Gastroesophageal sphincter (tissue), 4 donors: ENCODE data around the gene RASSF6. TPM values are rescaled to one million over a fixed set of nuclear protein-coding genes. Genes with fewer than 3 reads are reported as not detected.

Experiments used
- ATAC-seq: fragments of 150-250 bp; one replicate; pipeline ENCODE4 v1.9.1; 2016; ENCODE audit warnings: mild to moderate bottlenecking, moderate library complexity
- H3K27ac ChIP-seq, 4 donors: fragments of 200-600 bp; sonication (generic) in 3 of 4; 1 replicate in 3 of 4; 2 replicates in 1 of 4; pipeline ENCODE4 v1.5.1; 2016 to 2019
- H3K27me3 ChIP-seq: fragments of 200-600 bp; sonication (generic); one replicate; pipeline ENCODE4 v1.5.1; 2019
- H3K36me3 ChIP-seq, 2 donors: fragments of 200-600 bp; sonication (generic); one replicate each; pipeline ENCODE4 v1.5.1; 2019; ENCODE audit warnings: control low read depth in 1 of 2
- H3K4me1 ChIP-seq, 3 donors: fragments of 200-600 bp; sonication (generic); 1 replicate in 2 of 3; 2 replicates in 1 of 3; pipeline ENCODE4 v1.5.1; 2016 to 2019; ENCODE audit warnings: control low read depth in 2 of 3
- H3K4me3 ChIP-seq, 2 donors: fragments of 200-600 bp; sonication (generic); one replicate each; pipeline ENCODE4 v1.5.1; 2019; ENCODE audit warnings: mild to moderate bottlenecking in 1 of 2, moderate library complexity in 1 of 2
- H3K9me3 ChIP-seq, 3 donors: fragments of 200-600 bp; sonication (generic); one replicate each; pipeline ENCODE4 v1.5.1; 2017 to 2019; ENCODE audit warnings: control low read depth in 2 of 3
- CTCF ChIP-seq, 4 experiments: fragments of 200-600 bp in 2 of 4; fragments of 450-650 bp in 2 of 4; sonication (generic) in 1 of 4; IDR thresholded peaks; one replicate each; pipeline ENCODE4 v1.5.1; 2017 to 2019; ENCODE audit warnings: antibody characterized with exemption in 4 of 4, mild to moderate bottlenecking in 2 of 4, moderate library complexity in 2 of 4
- EP300 ChIP-seq: sonication (generic); formaldehyde crosslinking; IDR thresholded peaks from one replicate; pipeline ENCODE4 v1.6.1; 2017; ENCODE audit warnings: antibody characterized with exemption, mild to moderate bottlenecking
- POLR2A ChIP-seq, 2 donors: fragments of 450-650 bp; IDR thresholded peaks; one replicate each; pipeline ENCODE4 v1.6.1; 2017; ENCODE audit warnings: antibody characterized with exemption in 2 of 2, mild to moderate bottlenecking in 2 of 2, moderate library complexity in 1 of 2
- POLR2AphosphoS5 ChIP-seq: sonication (generic); formaldehyde crosslinking; IDR thresholded peaks from one replicate; pipeline ENCODE4 v1.6.1; 2017; ENCODE audit warnings: antibody characterized with exemption
- WGBS, 2 donors: methylation state at CpG; one replicate each; pipeline ENCODE4 v1.1.5; 2018; ENCODE audit warnings: low coverage in 1 of 2; 5-methylcytosine and 5-hydroxymethylcytosine counted together
- small RNA-seq, 4 donors: library from RNA; depleted of rRNA; stranded (forward); fragments of <200 nt; gene quantifications; one replicate each; pipeline ENCODE3, GENCODE V24; 2016
- total RNA-seq, 4 donors: library from RNA; depleted of rRNA; stranded (reverse); fragments of >200 nt; gene quantifications; one replicate each; pipeline ENCODE4 v1.1.0, GENCODE V29; 2016

Gene RASSF6
- total RNA-seq, 4 donors from 2014 or later: 0.15 to 3.8 (median 0.50) TPM

DNA sequence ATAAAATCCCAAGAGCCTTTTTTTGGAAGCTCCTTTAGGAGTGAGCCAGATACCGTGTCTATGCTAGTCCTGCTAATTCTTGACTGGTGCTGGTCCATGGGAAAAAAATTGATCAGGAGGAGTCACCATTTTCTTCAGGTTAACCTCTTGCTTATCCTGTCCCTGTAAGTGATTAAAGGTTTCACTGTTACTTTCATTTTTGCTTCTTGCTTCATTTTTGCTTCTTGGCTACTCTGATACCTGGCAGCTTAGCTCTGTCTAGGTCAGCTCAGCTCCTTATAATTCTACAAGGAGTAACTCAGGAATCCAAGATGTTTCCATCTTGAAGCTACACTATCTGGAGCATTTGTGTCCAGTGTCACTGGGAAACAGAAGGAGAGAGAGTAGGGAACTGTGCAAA is 93.0 kb downstream of the RASSF6 start:
- no peaks in the 10 kb centered on the region for H3K36me3 ChIP-seq
- no peaks in the 10 kb centered on the region for H3K9me3 ChIP-seq
- no peak for ATAC-seq
- H3K4me1 ChIP-seq: no peaks in the 10 kb centered on the region
- TF ChIP-seq POLR2AphosphoS5 (no peak), POLR2A (IDR thresholded peaks at IDR 0.05) (no peak), CTCF (IDR thresholded peaks at IDR 0.05) (no peak), EP300 (no peak)
- no peaks in the 10 kb centered on the region for H3K27me3 ChIP-seq
- H3K4me3 ChIP-seq: no peak overlapping the region
- 77 to 100% methylated on average over 1 of the region's 1 CpG for WGBS, 2 donors
- H3K27ac ChIP-seq: no peak overlapping the region

- TF ChIP-seq EP300 (no peak), POLR2A (IDR thresholded peaks at IDR 0.05) (no peak), POLR2AphosphoS5 (no peak), CTCF (IDR thresholded peaks at IDR 0.05) (no peak)
- Histone ChIP-seq H3K4me3 (no peak overlapping the region), H3K4me1 (no peaks in the 10 kb centered on the region), H3K27ac (no peak overlapping the region), H3K36me3 (no peaks in the 10 kb centered on the region), H3K27me3 (no peaks in the 10 kb centered on the region), H3K9me3 (no peaks in the 10 kb centered on the region)
- no peak for ATAC-seq
- 61 to 92% methylated on average over 1 of the region's 1 CpG for WGBS, 2 donors
Measured at GRCh38 chr4:73525611-73526010, 94.6 kb downstream of the RASSF6 start.

- Histone ChIP-seq H3K4me3 (no peak overlapping the region), H3K27ac (no peak overlapping the region), H3K4me1 (no peaks in the 10 kb centered on the region), H3K36me3 (no peaks in the 10 kb centered on the region), H3K9me3 (no peaks in the 10 kb centered on the region), H3K27me3 (no peaks in the 10 kb centered on the region)
- 77 to 90% methylated on average over 2 of the region's 2 CpGs for WGBS, 2 donors
- no peak for ATAC-seq
- no peak for TF ChIP-seq POLR2AphosphoS5
- TF ChIP-seq EP300: no peak
- no peak for TF ChIP-seq CTCF (IDR thresholded peaks at IDR 0.05)
- TF ChIP-seq POLR2A (IDR thresholded peaks at IDR 0.05): no peak
Measured at GRCh38 chr4:73523126-73523525, 97.1 kb downstream of the RASSF6 start.

Small RNA genes lying within 50 kb of the gene (small RNA-seq; reads per million reads assigned to genes)
- gene AC074250.1: 0 reads per million in 4 donors

Other genes with a start within 250 kb of the RASSF6 start
- gene ALB, start 216.1 kb downstream of the RASSF6 start, total RNA-seq: under 1 TPM in 3 of 4 donors, not detected in 1; 0.27 to 0.47 (median 0.40) TPM
- not detected for gene AFP, start 184.2 kb downstream of the RASSF6 start, total RNA-seq
- gene AFM, start 138.7 kb downstream of the RASSF6 start, total RNA-seq: not detected
- 1 to 10 TPM in 2 of 4 donors, under 1 TPM in 1, not detected in 1; 0.62 to 1.9 (median 1.2) TPM for gene CXCL8, start 120.1 kb upstream of the RASSF6 start, total RNA-seq
- gene CXCL6, start 216.2 kb upstream of the RASSF6 start, total RNA-seq: 1 to 10 TPM in 1 of 4 donors, not detected in 3; 1.1 TPM
- not detected for gene PF4V1, start 232.9 kb upstream of the RASSF6 start, total RNA-seq
- 10 to 100 TPM in 1 of 4 donors, 1 to 10 TPM in 2, not detected in 1; 1.6 to 10.5 (median 3.1) TPM for gene CXCL1, start 249.0 kb upstream of the RASSF6 start, total RNA-seq